Activated T-helper 2 cell treated with anti-CD3 and anti-CD28 coated beads, Interferon-gamma antibody, Interleukin-2, Interleukin-4, amounts not matched to agents 10 μg/mL and 5 μg/mL and 100 μg/mL, durations not matched to agents 14 hours and 24 hours and 36 hours (primary cell): ENCODE measurements around the gene ZBTB17. TPM values are rescaled to one million over a fixed set of nuclear protein-coding genes. Genes with fewer than 3 reads are reported as not detected.

Source experiments
- DNase-seq: peaks from one replicate; pipeline ENCODE4 v3.0.0; 2021; ENCODE audit warnings: low spot score
- H3K27ac Mint-ChIP-seq: one replicate; pipeline ENCODE4 v1.8.0; 2021; ENCODE audit warnings: mixed read lengths
- H3K27me3 Mint-ChIP-seq: one replicate; pipeline ENCODE4 v1.8.0; 2021; ENCODE audit warnings: low read depth, mixed read lengths
- H3K36me3 Mint-ChIP-seq: one replicate; pipeline ENCODE4 v1.8.0; 2021; ENCODE audit warnings: low read depth, mixed read lengths
- H3K4me1 Mint-ChIP-seq: one replicate; pipeline ENCODE4 v1.8.0; 2021; ENCODE audit warnings: low read depth, mixed read lengths
- H3K4me3 Mint-ChIP-seq: one replicate; pipeline ENCODE4 v1.8.0; 2021; ENCODE audit warnings: low read depth, mild to moderate bottlenecking, moderate library complexity, mixed read lengths
- H3K9me3 Mint-ChIP-seq: one replicate; pipeline ENCODE4 v1.8.0; 2021; ENCODE audit warnings: mixed read lengths
- intact Hi-C: fragments of 100-400 bp; cut with micrococcal nuclease; formaldehyde crosslinking; loops from one replicate; pipeline ENCODE4 v1.15.1; 2023
- total RNA-seq: library from RNA; stranded (reverse); gene quantifications from 2 replicates; pipeline ENCODE4 v1.2.3, GENCODE V29; 2022

ZBTB17 gene
- total RNA-seq, 1 donor from 2014 or later, result 67.8 TPM

DNA sequence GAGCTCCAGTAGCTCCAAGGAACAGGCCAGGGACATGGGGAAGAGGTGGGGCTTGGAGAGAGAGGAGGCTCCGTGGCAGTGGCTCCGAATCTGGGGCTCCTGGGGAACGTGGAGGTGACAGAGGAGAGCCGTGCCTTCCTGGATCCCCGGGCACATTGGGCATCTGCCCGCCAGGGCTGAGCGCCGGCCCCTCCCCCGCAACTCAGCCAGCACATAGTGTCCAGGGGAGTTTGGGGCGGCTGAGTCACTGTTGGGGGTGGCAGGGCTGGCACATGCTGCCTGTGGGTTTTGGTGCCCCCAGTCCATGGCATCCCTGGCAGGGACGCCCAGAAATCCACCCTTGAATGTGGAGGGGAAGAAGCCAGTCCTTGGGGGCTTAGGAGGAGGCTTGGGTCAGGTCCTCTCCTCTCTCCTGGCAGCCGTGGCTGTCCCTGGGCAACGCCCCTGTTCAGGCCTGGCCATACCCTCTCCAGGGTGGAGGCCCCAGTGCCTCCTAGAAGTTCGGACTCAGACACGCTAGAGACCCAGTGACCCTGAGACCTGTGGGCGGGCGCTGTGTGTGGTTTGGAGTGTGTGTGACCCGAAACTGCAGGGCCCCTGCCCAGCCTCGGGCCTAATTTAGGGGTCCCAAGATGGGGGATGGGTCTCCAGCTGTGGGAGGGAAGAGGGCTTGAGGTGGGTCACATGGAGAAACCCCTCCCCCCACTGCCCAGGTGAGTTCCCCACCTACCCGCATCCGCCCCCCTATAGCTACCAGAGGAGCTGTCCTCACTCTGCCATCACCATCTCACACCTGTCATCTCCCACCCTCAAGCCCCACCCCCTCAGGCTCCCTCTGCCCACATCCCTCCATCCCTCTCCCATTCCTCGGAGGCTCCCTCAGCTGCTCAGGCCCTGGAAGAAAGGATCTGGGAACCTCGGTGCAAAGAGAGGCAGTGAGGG lies 40.3 kb upstream of the ZBTB17 start:
- Mint-ChIP-seq H3K27me3 (peaks cover 2% of the 10 kb centered on the region), H3K36me3 (no peaks in the 10 kb centered on the region), H3K4me3 (no peak overlapping the region), H3K9me3 (no peaks in the 10 kb centered on the region), H3K27ac (no peak overlapping the region), H3K4me1 (peaks cover 6% of the 10 kb centered on the region)
- no peak for DNase-seq
- intact Hi-C loops, result no loop called here

DNA sequence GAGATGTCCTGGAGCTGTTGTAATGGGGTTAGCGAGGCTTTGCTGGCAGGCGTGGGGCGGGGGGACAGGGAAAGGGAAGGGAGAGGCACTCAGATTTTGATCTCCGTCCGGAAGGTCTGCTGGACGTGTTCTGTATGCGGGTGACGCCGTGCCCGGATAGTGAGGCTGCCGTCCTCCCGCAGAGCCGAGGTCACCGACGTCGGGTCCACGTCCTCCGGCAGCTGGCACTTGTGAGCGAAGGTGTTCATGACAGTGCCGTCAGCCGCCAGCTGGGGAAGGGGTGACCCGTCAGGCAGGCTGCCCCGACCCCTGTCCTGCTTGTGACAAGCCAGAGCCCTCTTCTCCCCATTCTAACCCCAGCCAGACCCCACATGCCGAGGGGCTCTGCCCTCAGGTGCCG lies 39.6 kb upstream of the ZBTB17 start:
- Mint-ChIP-seq H3K27ac (no peak overlapping the region), H3K4me1 (peaks cover 6% of the 10 kb centered on the region), H3K4me3 (no peak overlapping the region), H3K9me3 (no peaks in the 10 kb centered on the region), H3K27me3 (peaks cover 2% of the 10 kb centered on the region), H3K36me3 (no peaks in the 10 kb centered on the region)
- no peak for DNase-seq
- intact Hi-C loops, result no loop called here

DNA sequence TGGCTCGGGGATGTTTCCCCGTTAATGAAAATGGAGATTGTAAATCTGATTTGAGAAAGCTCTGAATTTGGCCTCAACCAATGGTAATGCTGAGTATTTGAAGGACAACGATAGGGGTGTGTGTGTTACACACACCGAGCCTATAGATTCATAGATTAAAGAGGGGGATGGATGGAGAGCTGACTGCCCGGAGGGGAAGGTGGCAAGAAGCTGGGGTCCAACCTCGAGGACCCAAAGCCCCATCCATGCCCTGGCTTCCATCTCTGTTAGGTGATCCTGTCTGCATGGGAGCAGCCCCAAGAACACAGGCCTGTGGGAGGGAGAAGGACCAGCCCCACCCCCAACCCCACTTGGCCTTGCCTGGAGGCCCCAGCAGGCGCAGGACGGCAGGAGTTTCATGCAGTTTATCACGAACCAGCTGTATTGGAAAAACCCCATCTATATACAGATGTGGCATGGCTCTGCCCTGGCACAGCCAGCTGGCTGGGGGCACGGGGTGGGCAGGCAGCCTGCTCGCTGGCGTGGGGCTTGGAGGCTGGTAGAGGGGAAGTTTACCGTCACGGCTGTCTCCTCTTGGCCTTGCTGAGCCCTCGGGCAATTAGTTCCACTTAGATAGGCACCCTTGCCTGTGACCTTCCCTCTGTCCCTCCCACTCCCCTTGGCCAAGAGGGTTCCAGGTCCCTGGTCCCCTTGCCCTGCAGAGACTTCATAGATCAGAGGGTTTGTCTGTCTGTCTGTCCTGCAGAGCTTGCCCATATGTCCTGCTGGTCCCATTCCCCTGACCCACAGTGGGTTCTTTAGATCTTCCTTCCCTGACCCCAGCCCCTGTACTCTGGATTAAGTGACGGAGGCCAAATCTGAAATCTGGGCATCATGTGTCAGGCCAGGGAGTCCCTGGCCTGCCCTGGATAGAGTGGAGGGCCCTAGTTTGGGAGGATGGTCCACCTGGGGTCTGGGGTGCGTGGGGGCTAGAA lies 38.9 kb upstream of the ZBTB17 start:
- Mint-ChIP-seq H3K36me3 (no peaks in the 10 kb centered on the region), H3K4me3 (no peak overlapping the region), H3K27me3 (peaks cover 2% of the 10 kb centered on the region), H3K27ac (no peak overlapping the region), H3K9me3 (no peaks in the 10 kb centered on the region), H3K4me1 (peaks cover 6% of the 10 kb centered on the region)
- DNase-seq, result no peak
- intact Hi-C loops, result no loop called here

DNA sequence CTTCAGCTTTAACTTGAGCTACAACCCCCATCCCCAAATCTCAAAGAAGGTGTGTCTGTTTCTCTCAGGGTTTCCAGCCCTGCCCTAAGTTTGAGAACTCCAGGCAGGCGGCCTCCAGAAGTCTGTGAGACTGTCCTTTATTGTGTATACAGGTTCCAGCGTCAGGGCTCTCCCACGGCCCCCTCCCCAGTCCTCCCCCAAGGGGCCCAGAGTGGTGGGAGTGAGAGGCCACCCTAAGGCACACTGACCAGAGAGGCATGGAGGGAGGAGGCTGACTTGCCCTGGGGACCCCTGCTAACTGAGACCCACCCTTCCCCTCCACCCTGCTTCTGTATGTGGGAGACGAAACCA lies 38.0 kb upstream of the ZBTB17 start:
- H3K36me3 Mint-ChIP-seq, result no peaks in the 10 kb centered on the region
- peaks cover 2% of the 10 kb centered on the region for H3K27me3 Mint-ChIP-seq
- no peak overlapping the region for H3K27ac Mint-ChIP-seq
- no peaks in the 10 kb centered on the region for H3K9me3 Mint-ChIP-seq
- no peak for DNase-seq
- H3K4me3 Mint-ChIP-seq, result no peak overlapping the region
- intact Hi-C loops, result no loop called here
- peaks cover 6% of the 10 kb centered on the region for H3K4me1 Mint-ChIP-seq

DNA sequence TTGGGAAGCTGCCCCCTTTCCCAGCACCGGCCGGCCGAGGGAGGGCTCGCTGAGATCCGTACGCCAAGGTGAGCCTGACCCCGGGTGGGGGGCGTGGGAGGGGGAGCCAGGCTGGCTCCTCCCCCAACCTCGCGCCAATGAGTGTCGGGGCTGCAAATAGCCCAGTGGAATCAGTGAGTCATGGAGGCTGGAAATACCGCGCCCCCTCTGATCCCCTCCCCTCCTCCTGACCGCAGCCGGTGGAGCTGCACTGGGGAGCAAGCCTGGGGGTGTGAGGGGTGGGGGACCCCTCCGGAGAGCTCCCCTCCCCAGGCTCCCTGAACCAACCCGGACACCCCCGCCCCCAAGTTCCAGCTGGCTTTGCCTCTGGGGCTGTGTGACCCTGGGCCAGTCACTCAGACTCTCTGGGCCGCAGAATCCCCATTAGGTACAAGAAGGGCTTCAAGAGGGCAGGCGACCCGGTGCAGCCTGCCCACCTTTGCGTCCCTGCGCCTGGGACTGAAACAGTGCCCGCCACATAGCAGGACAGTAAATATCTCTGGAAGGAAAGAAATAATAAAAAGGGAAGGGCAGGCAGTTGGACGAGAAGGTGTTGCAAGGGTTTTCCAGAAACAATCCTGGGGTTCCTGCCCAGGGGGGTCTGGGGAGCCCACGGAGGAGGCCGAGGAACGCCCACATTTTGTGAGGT lies 37.5 kb upstream of the ZBTB17 start:
- Mint-ChIP-seq H3K4me1 (peaks cover 6% of the 10 kb centered on the region), H3K36me3 (no peaks in the 10 kb centered on the region), H3K27ac (peak overlapping the region; percentile 52), H3K27me3 (peaks cover 2% of the 10 kb centered on the region), H3K9me3 (no peaks in the 10 kb centered on the region), H3K4me3 (no peak overlapping the region)
- DNase-seq, result peak; percentile 18
- intact Hi-C loops, result no loop called here

DNA sequence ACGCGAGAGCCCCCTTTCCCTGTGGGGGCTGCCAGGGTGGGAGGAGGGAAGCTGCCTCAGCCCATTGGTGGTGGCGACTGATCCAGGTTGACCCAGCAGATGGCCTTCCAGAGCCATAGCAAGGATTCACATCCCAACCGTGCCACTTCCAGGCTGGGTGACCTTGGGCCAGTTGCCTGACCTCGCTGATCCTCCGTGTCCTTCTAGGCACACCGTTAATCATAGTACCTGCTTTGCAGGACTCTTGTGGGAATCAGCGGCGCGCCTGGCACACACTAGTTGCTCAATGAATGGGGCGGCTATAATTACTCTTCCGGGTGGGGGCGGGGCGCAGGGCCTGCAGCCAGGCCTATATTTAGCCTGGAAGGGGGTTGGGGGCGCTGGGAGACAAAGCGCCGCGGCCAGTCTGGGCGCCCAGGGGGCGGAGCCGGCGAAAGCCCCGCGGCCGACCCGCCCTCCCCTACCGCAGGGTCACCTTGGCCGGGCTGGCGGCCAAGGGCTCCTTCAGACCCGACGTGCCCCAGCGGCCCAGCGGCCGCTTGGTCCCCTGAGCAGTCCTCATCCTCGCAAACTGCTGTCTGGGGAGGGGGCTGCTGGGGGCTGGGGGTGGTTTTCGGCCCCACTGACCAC lies 36.8 kb upstream of the ZBTB17 start:
- Mint-ChIP-seq H3K9me3 (no peaks in the 10 kb centered on the region), H3K4me1 (peaks cover 6% of the 10 kb centered on the region), H3K4me3 (no peak overlapping the region), H3K36me3 (no peaks in the 10 kb centered on the region), H3K27me3 (peaks cover 2% of the 10 kb centered on the region), H3K27ac (no peak overlapping the region)
- DNase-seq, result no peak
- intact Hi-C loops, result no loop called here

DNA sequence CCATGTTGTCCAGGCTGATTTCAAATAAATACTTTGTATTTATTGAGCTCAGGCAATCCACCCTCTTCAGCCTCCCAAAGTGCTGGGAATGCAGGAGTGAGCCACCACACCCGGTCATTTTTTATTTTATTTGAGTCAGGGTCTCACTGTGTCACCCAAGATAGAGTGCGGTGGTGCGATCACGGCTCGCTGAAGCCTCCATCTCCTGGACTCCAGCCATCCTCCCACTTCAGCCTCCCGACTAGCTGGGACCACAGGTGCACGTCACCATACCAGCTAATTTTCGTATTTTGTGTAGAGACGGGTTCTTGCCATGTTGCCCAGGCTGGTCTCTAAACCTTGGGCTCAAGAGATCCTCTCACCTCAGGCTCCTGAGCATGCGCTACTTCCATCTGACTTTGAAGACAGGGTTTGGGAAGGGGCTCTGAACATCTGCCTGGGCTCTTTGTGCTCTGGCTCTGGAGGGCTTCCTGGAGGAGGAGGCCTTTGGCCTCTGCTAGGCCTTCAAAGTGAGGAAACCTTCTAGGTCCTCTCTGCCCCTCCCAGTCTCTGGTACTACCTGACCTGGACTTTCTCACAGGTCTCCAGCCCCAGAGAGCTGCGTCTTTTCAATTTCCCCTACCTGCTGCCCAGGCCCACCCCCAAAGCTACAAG lies 36.2 kb upstream of the ZBTB17 start:
- Mint-ChIP-seq H3K4me1 (peaks cover 7% of the 10 kb centered on the region), H3K4me3 (no peak overlapping the region), H3K27ac (no peak overlapping the region), H3K36me3 (no peaks in the 10 kb centered on the region), H3K9me3 (no peaks in the 10 kb centered on the region), H3K27me3 (peaks cover 2% of the 10 kb centered on the region)
- DNase-seq, result no peak
- intact Hi-C loops, result no loop called here

DNA sequence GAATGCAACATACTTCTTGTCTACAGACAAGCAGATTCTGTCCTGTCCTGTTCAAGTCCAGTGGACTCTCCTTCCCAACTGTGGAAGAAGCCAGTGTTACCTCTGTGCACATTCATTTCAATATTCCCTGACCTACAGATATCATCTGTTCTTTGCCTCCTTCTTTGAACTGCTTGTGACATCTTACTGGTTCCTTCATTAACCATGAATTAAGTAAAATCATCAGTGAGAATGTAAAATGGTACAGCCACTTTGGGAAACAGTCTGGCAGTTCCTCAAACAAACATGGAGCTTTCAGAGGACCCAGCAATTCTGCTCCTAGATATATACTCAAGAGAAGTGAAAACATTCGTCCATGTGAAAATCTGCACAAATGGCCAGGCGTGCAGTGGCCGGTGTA lies 34.9 kb upstream of the ZBTB17 start:
- Mint-ChIP-seq H3K36me3 (no peaks in the 10 kb centered on the region), H3K27ac (no peak overlapping the region), H3K4me1 (peaks cover 15% of the 10 kb centered on the region), H3K4me3 (no peak overlapping the region), H3K9me3 (no peaks in the 10 kb centered on the region), H3K27me3 (peaks cover 2% of the 10 kb centered on the region)
- intact Hi-C loops, result no loop called here
- DNase-seq, result no peak

DNA sequence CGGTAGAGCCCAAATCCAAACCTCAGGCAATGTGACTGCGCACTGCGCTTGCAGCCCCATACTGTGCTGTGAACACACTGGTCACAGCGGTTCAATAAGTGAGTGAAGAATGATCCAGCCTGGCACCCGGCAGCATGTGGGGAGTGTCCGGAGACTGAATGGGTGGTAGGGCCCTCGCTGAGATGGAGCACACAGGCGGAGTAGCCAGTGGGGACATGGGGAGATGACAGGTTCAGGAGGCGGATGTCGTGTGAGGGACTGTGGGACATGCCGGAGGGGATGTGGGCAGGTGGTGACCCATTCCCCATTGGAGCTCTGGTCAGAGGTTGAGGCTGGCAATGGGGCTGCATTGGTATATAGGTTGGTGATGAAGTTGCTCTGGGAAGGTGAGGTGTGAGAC lies 33.8 kb upstream of the ZBTB17 start:
- no peak overlapping the region for H3K27ac Mint-ChIP-seq
- H3K36me3 Mint-ChIP-seq, result no peaks in the 10 kb centered on the region
- no peak for DNase-seq
- H3K27me3 Mint-ChIP-seq, result peaks cover 1% of the 10 kb centered on the region
- intact Hi-C loops, result loop anchor here (1.0 to 5.0 kb wide), 3 partner anchors 23 to 217 kb away; no protein-coding TSS in a partner anchor
- H3K4me1 Mint-ChIP-seq, result peaks cover 15% of the 10 kb centered on the region
- H3K9me3 Mint-ChIP-seq, result no peaks in the 10 kb centered on the region
- H3K4me3 Mint-ChIP-seq, result no peak overlapping the region

DNA sequence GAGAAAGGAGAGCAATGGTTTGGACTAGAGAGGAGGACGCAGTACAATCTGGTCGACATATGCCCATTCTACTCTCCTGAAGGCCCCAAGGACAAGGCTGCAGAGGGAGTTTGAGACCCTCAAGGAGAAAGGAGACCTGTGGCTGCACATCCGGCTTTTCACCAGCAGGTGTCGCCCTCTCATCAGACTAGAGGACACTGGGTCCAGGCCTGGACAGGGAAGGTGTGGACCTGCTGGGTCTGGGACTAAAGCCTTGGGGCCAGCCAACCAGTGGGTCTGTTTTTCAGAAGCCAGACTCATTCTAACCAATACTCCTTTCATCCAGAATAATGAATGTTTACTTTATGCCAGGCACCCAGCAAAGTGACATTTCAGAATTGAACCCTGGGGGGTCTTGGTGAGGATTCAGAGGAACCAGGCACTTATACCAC lies 33.1 kb upstream of the ZBTB17 start:
- Mint-ChIP-seq H3K36me3 (no peaks in the 10 kb centered on the region), H3K9me3 (no peaks in the 10 kb centered on the region), H3K4me3 (no peak overlapping the region), H3K4me1 (peaks cover 15% of the 10 kb centered on the region), H3K27me3 (no peaks in the 10 kb centered on the region), H3K27ac (no peak overlapping the region)
- intact Hi-C loops, result loop anchor here (1.0 to 5.0 kb wide), 3 partner anchors 24 to 217 kb away; no protein-coding TSS in a partner anchor
- peak; percentile 50 for DNase-seq

DNA sequence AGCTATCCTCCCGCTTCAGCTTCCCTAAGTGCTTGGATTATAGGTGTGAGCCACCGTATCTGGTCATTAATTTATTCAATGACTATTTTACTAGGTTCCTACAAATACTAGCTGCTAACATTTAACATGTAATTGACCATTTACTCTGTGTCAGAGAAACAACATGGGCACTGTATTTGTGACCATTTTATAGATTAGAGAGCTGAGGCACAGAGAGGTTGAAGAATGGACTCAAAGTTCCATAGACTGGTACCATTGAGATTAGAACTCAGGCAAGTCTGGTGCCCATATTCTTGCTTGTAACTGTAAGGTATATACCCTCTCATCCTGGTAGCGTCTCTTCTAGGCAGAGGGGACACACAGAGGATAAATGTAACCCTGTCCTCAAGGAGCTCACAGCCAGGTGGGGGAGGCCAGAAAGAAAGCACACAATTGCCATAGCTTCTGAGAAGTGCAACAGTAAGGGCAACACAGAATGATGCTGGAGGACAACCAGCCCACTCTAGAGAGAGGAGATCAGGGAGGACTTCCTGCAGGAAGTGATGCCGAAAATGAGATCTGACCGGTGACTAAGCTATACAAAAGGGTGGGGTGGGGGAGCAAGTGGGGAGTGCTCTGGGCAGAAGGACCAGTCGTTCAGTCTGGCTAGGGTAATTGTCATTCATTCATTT lies 31.9 kb upstream of the ZBTB17 start:
- Mint-ChIP-seq H3K27me3 (no peaks in the 10 kb centered on the region), H3K4me1 (peaks cover 13% of the 10 kb centered on the region), H3K4me3 (no peak overlapping the region), H3K9me3 (no peaks in the 10 kb centered on the region), H3K27ac (no peak overlapping the region), H3K36me3 (no peaks in the 10 kb centered on the region)
- no peak for DNase-seq
- intact Hi-C loops, result loop anchor here (2.0 to 5.0 kb wide), 2 partner anchors 25 to 216 kb away; no protein-coding TSS in a partner anchor
